ENCODE data around the gene FAM43B.
"Not testable (repeated sequence)": the region's sequence is repeated elsewhere in the genome, so short reads cannot be mapped to it uniquely, and the experiment has no call there.

Gene FAM43B

DNA sequence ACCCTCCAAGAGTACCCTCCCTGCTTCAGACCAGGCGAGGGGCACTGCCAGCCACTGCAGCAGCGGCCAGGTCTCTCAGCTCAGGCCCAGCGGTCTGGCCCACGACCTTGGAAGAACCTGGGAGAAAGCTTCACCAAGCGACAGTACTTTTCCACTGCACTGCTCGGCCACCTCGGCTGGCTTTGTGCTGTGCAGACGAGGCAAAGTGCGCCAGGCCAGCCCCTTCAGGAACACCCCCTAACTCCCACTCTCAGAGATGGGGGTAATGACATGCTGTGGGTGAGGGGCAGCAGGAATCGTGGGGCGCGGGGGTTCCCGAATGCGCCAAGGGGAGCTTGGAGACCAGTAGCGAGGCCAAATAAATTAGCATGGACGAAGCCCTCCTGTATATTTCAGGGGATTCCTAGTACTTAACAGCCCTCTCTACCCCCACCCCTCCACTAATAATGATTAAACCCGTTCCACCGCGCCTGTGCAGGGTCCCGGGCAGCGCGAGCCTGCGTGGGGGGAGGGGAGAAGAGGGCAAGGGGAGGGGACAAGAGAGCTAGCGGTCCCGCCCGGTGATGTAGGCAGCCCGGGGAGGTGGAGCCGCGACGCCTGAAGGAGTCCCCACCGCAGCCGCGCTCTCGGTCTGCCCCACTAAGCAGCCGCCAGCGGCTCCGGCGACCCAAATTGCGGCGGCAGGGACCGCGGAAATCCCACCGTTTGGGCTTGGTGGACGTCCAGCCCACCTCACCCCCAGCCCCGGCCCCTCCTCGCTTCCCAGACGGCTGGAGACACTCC, at the start of gene FAM43B:
Gene FAM43B, plus strand, starts transcription at position 629 of the 783 bp plus-strand sequence. CDS start 401 bp downstream, outside the sequence.
- DNase-seq: peak in 56 of 58 donors; percentile 19 to 85 (median 66)

DNA sequence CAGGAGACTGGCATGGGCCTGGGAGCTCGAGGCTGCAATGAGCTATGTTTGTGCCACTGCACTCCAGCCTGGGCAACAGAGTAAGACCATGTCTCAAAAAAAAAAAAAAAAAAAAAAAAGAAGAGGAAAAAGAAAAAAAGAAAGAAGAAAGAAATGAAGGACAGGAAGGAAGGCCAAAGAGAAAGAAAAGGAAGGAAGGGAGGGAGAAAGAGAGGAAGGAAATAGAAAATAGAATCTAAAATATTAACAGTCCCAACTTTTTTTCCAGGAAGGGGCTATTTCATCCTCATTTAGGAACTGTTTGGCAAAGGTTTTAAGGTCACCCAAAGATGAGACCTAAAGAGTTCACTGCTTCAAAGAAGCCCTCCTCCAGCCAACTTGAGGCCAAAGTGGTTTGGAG, 46.9 kb upstream of the FAM43B start:
- no peak for DNase-seq

GRCh38 chr1:20507248-20507563, 45.2 kb upstream of the FAM43B start:
- DNase-seq: no peak

GRCh38 chr1:20507564-20508410, 44.6 kb upstream of the FAM43B start, which contains the start of gene MUL1:
Gene MUL1 (minus strand): TSS chr1:20508151. CDS start chr1:20508024, 127 bp downstream.
- peak; percentile 49 to 97 (median 91) for DNase-seq

DNA sequence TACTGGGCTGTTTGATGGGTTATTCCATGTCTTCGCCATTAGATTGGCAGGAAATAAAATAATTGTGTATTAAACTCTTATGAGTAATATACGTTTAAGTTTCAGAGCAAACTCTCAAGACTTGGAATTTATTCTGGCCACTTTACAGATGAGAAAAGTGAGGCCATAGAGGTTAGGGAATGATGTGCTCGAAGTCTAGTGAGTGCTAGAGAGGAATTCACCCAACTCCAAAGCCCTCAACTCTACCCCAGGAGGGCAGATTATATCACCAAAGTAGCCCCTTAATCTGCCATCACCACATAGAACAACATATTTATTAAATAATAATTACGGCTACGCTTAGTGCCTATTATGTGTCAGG, 44.0 kb upstream of the FAM43B start:
- DNase-seq: no peak

- DNase-seq: peak in 2 of 58 donors; percentile 4 to 21
Measured at GRCh38 chr1:20511518-20512428, 40.6 kb upstream of the FAM43B start.

DNA sequence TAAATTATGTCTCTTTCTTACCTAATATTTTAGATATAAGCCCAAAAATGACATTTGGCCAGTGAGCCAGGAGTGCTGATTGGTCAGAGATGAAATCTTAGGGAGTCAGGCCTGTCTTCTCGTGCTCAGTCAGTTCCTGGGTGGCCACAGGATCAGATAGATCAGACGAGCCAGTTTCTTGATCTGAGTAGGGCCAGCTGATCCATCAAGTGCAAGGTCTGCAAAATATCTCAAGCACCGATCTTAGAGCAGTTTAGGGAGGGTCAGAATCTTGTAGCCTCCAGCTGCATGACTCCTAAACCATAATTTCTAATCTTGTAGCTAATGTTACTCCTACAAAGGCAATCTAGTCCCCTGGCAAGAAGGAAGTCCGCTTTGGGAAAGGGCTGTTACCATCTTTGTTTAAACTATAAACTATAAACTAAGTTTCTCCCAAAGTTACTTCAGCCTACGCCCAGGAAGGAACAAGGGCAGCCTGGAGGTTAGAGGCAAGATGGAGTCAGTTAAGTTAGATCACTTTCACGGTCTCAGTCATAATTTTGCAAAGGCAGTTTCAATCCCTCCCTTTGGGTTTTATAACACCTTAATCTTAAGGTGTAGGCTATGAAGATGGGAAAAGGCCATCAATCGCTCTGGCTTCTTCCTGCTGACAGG, 32.6 kb upstream of the FAM43B start:
- not testable (repeated sequence) for DNase-seq

DNA sequence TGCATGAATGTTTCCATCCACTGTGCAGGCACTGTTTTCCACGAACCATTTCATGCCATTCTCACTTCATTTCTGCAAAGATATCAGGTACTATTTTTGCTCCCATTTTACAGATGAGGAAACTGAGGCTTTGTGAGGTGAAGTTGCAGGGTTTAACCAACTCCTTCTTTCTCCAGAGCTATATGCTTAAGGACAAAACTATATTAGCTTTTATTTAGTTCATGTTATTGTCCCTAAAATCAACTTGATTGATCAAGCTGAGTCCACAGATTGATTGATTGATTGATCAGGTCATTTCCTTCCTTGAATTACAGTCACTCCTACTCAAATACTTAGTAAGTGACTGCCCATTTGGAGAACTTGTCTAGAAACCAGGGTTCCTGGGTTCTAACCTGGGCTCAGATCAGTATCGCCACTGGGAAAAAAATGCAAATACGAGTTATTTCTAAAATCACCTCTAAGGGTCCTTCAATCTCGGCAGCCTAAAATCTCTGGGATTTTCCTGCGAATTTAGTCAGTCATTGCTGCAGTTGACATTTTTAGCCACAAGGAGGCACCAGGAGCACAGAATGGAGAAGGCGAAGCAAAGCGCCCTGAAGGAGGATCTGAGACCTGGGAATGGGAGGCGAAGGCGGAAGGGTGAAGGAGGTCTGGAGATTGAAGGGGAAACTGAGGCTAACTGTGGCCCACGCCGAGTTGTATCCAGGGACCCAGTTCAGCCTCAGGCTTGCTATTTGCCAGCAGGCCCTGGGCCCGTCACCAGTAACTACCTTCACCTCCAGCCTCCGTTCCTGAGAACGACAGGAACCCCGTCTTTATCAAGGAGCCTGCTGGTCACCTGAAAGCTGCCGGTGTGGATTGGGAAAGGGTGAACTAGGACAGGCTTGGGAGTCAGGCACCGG, 30.2 kb upstream of the FAM43B start:
- DNase-seq: peak in 53 of 58 donors; percentile 12 to 85 (median 43)

DNA sequence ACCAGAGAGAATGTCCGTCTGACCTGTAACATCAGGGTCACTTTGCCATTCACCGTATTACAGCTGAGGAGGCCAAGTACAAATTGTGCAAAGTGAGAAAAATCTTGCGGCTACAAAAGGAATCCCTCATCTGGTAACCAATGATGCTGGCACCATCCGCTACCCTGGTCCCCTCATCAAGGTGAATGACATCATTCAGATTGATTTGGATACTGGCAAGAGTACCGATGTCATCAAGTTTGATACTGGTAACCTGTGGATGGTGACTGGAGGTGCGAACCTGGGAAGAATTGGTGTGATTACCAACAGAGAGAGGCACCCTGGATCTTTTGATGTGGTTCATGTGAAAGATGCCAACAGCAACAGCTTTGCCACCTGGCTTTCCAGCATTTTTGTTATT, 26.1 kb upstream of the FAM43B start:
- DNase-seq: no peak

- no peak for DNase-seq
Measured at GRCh38 chr1:20528221-20528620, 24.2 kb upstream of the FAM43B start.

- DNase-seq: peak in 1 of 58 donors; percentile 7
Measured at GRCh38 chr1:20530306-20530705, 22.1 kb upstream of the FAM43B start.

GRCh38 chr1:20530901-20531300, 21.5 kb upstream of the FAM43B start:
- peak in 6 of 58 donors; percentile 15 to 43 (median 36) for DNase-seq

DNA sequence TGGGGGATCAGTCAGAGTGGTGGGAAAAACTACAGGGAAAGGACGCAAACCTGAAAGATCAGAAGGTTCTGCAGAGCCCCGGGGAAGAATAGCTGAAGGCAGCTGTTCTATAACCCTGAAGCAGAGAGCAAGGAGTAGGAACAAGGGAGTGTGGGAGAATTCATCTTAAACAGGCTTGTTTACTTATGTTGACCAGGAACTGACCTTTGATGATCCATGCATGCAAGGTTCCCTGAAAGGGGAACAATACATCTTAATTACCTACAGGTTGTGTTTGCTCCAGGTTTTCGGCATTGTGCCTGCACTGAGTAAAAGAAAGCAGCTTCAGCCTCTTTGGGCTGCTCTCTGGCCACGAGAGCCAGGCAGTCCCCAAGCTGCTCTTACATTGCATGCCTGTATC, 18.7 kb upstream of the FAM43B start:
- DNase-seq: no peak

DNA sequence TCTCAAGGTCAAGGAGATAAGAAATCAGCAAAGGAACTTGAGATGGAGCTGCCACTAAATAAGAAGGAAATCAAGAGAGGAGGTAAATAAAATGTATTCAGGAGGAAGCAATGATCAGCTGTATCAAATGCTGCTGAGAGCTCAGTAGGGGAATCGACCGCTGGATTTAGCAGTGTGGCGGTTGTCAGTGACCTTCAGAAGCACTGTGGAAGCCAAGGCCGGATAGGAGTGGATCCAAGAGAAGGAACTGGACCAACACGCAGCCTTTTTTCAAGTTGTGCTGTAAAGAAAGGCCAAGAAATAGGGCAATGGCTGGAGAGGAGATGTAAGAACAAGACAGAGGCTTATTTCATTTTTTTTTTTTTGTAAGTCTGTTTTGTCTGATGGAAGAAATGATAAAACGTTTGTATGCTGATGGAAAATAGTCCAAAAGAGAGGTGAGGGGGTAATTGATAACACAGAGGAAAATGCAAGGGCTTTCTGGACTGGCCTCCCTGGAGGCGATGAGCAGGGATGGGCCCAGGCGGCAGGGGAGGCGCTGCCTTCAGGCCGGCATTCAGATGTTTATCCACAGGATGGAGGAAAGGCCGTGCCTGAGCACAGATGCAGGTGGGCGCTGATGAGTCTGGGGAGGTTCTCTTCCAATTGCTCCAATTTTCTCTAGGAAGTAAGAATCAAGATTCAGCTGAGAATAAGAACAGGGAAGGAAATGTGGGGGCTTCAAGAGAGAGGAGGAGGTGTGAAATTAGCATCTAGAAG, 17.5 kb upstream of the FAM43B start:
- peak in 7 of 58 donors; percentile 4 to 19 (median 15) for DNase-seq

DNA sequence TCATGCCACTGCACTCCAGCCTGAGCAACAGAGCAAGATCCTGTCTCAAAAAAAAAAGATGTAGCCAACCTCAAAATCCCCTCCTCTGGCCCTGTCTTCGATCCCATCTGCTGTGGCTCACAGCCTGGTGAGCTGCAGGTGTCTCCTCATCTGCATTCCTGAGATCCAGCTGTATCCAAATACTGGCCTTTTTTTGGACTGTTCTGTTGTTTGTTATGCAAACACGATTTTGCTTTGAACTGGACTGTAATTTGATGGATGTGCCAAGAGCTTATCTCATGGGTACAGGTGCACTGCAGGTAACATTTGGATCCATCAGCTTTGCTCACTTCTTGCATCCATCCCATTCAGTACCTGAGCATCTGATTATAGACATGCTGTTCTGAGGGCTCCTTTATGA, 14.1 kb upstream of the FAM43B start:
- DNase-seq: no peak

GRCh38 chr1:20538760-20539551, 13.4 kb upstream of the FAM43B start:
- no peak for DNase-seq

GRCh38 chr1:20540281-20540680, 12.1 kb upstream of the FAM43B start:
- no peak for DNase-seq

DNA sequence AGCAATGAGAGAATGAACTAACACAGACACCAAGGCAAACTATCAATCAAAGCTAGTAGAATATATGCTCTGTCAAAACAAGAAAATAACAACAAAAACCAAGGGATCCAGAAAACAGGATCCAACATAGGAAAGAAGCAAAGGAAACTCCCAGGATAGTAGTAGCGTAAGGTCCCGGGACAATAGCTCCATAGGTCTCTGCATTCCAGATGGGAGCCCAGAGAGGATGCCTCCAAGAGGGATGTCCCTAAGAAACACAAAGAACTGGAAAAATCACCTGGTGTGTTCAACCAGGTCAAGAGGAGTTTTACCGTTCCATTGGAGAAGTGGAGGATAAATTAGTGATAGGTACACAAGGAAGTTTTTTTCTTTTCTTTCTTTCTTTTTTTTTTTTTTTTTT, 5.7 kb upstream of the FAM43B start:
- no peak for DNase-seq

All from anterior cingulate cortex (tissue), 58 donors.